HEK293 (cell line): ENCODE data around the gene RRBP1.

Experiments used
- CTCF ChIA-PET: fragments of 350-600 bp; formaldehyde crosslinking; extraction: SDS; loops from one replicate; lab custom pipeline; 2021; ENCODE audit warnings: antibody characterized with exemption; lab: Yijun Ruan, JAX
- POLR2A ChIA-PET: fragments of 300-600 bp; formaldehyde crosslinking; extraction: SDS; loops from one replicate; lab custom pipeline; 2020; ENCODE audit warnings: antibody characterized with exemption, inconsistent platforms; lab: Yijun Ruan, JAX
- H3K27ac ChIP-seq: fragments of 200-500 bp; sonication (Bioruptor generic); 2 replicates; pipeline ENCODE4 v1.5.1; 2014; ENCODE audit warnings: low read depth, low read length, control low read depth, inconsistent platforms; ENCODE audit errors: extremely low read depth
- H3K36me3 ChIP-seq, 2 experiments: fragments of 200-500 bp in 1 of 2; sonication (Bioruptor generic) in 1 of 2; 1 replicate in 1 of 2; 2 replicates in 1 of 2; pipeline ENCODE4 v1.5.1; 2014 to 2017; ENCODE audit warnings: inconsistent platforms in 2 of 2, low read length in 2 of 2; ENCODE audit not compliant: control insufficient read depth in 2 of 2, insufficient read depth in 1 of 2
- H3K4me1 ChIP-seq: fragments of 200-500 bp; sonication (Bioruptor generic); 2 replicates; pipeline ENCODE4 v1.5.1; 2014; ENCODE audit warnings: mild to moderate bottlenecking, low read length, inconsistent platforms; ENCODE audit not compliant: control insufficient read depth, insufficient read depth
- H3K4me3 ChIP-seq: 2 replicates; pipeline ENCODE4 v1.5.1; 2011; ENCODE audit warnings: low read depth, mild to moderate bottlenecking, control low read depth, low read length, moderate library complexity
- H3K9me3 ChIP-seq: fragments of 200-500 bp; sonication (Bioruptor generic); 2 replicates; pipeline ENCODE4 v1.5.1; 2014; ENCODE audit warnings: low read depth, low read length, inconsistent platforms; ENCODE audit not compliant: control insufficient read depth, insufficient read depth
- AEBP2 ChIP-seq: fragments of 450-650 bp; formaldehyde crosslinking; IDR thresholded peaks from 2 replicates; pipeline ENCODE4 v1.5.1; 2016; ENCODE audit warnings: missing biosample characterization, missing genetic modification characterization, borderline replicate concordance
- CTCF ChIP-seq: fragments of 450-650 bp; formaldehyde crosslinking; IDR thresholded peaks from 2 replicates; pipeline ENCODE4 v1.5.1; 2016; ENCODE audit warnings: missing biosample characterization, missing genetic modification characterization
- ELK4 ChIP-seq: IDR thresholded peaks from 2 replicates; pipeline ENCODE4 v1.6.1; 2011; ENCODE audit warnings: mild to moderate bottlenecking, low read depth, low read length, borderline replicate concordance
- KLF10 ChIP-seq: fragments of 450-650 bp; IDR thresholded peaks from 2 replicates; pipeline ENCODE4 v1.5.1; 2018; ENCODE audit warnings: missing biosample characterization, mild to moderate bottlenecking, missing genetic modification characterization
- SCRT1 ChIP-seq: fragments of 450-650 bp; formaldehyde crosslinking; IDR thresholded peaks from 2 replicates; pipeline ENCODE4 v1.5.1; 2016; ENCODE audit warnings: missing biosample characterization, missing genetic modification characterization, borderline replicate concordance
- SCRT2 ChIP-seq: fragments of 450-650 bp; formaldehyde crosslinking; IDR thresholded peaks from 2 replicates; pipeline ENCODE4 v1.5.1; 2016; ENCODE audit warnings: missing biosample characterization, missing genetic modification characterization
- TCF7L2 ChIP-seq: IDR thresholded peaks from 2 replicates; pipeline ENCODE4 v1.6.1; 2011; ENCODE audit warnings: low read depth, mild to moderate bottlenecking, inconsistent platforms, low read length, moderate library complexity, borderline replicate concordance
- ZBTB1 ChIP-seq: fragments of 450-650 bp; formaldehyde crosslinking; IDR thresholded peaks from 2 replicates; pipeline ENCODE4 v1.5.1; 2016; ENCODE audit warnings: missing biosample characterization, missing genetic modification characterization
- ZBTB20 ChIP-seq: fragments of 450-650 bp; formaldehyde crosslinking; IDR thresholded peaks from 2 replicates; pipeline ENCODE4 v1.5.1; 2016; ENCODE audit warnings: missing biosample characterization, missing genetic modification characterization
- ZBTB7A ChIP-seq: fragments of 450-650 bp; formaldehyde crosslinking; IDR thresholded peaks from 2 replicates; pipeline ENCODE4 v1.5.1; 2016; ENCODE audit warnings: low read depth, missing biosample characterization, missing genetic modification characterization
- ZNF10 ChIP-seq: fragments of 450-650 bp; formaldehyde crosslinking; IDR thresholded peaks from 2 replicates; pipeline ENCODE4 v1.5.1; 2017; ENCODE audit warnings: missing biosample characterization, missing genetic modification characterization
- ZNF121 ChIP-seq: fragments of 450-650 bp; formaldehyde crosslinking; IDR thresholded peaks from 2 replicates; pipeline ENCODE4 v1.5.1; 2016; ENCODE audit warnings: missing biosample characterization, missing genetic modification characterization
- ZNF146 ChIP-seq: fragments of 450-650 bp; formaldehyde crosslinking; IDR thresholded peaks from 2 replicates; pipeline ENCODE4 v1.5.1; 2016; ENCODE audit warnings: missing biosample characterization, missing genetic modification characterization
- ZNF155 ChIP-seq: fragments of 450-650 bp; formaldehyde crosslinking; IDR thresholded peaks from 2 replicates; pipeline ENCODE4 v1.5.1; 2016; ENCODE audit warnings: missing biosample characterization, missing genetic modification characterization
- ZNF175 ChIP-seq: fragments of 450-650 bp; formaldehyde crosslinking; IDR thresholded peaks from 2 replicates; pipeline ENCODE4 v1.5.1; 2016; ENCODE audit warnings: missing biosample characterization, missing genetic modification characterization
- ZNF211 ChIP-seq: fragments of 450-650 bp; formaldehyde crosslinking; IDR thresholded peaks from 2 replicates; pipeline ENCODE4 v1.5.1; 2016; ENCODE audit warnings: low read depth, missing biosample characterization, missing genetic modification characterization
- ZNF221 ChIP-seq: fragments of 450-650 bp; formaldehyde crosslinking; IDR thresholded peaks from 2 replicates; pipeline ENCODE4 v1.5.1; 2017; ENCODE audit warnings: missing biosample characterization, missing genetic modification characterization, borderline replicate concordance
- ZNF311 ChIP-seq: fragments of 450-650 bp; formaldehyde crosslinking; IDR thresholded peaks from 2 replicates; pipeline ENCODE4 v1.5.1; 2017; ENCODE audit warnings: missing biosample characterization, missing genetic modification characterization, borderline replicate concordance
- ZNF354C ChIP-seq: fragments of 450-650 bp; formaldehyde crosslinking; IDR thresholded peaks from 2 replicates; pipeline ENCODE4 v1.5.1; 2016; ENCODE audit warnings: missing biosample characterization, missing genetic modification characterization, low read depth, borderline replicate concordance
- ZNF555 ChIP-seq: fragments of 450-650 bp; formaldehyde crosslinking; conservative IDR thresholded peaks from 2 replicates; pipeline ENCODE4 v1.5.1; 2017; ENCODE audit warnings: missing biosample characterization, mild to moderate bottlenecking, missing genetic modification characterization, inconsistent platforms
- ZNF571 ChIP-seq: fragments of 450-650 bp; formaldehyde crosslinking; IDR thresholded peaks from 2 replicates; pipeline ENCODE4 v1.5.0; 2017; ENCODE audit warnings: missing biosample characterization, missing genetic modification characterization
- ZNF585B ChIP-seq: fragments of 450-650 bp; formaldehyde crosslinking; IDR thresholded peaks from 2 replicates; pipeline ENCODE4 v1.5.1; 2016; ENCODE audit warnings: missing biosample characterization, missing genetic modification characterization
- ZNF645 ChIP-seq: fragments of 450-650 bp; formaldehyde crosslinking; IDR thresholded peaks from 2 replicates; pipeline ENCODE4; 2016; ENCODE audit warnings: missing biosample characterization, missing genetic modification characterization
- ZNF747 ChIP-seq: fragments of 450-650 bp; formaldehyde crosslinking; IDR thresholded peaks from 2 replicates; pipeline ENCODE4 v1.5.1; 2016; ENCODE audit warnings: missing biosample characterization, missing genetic modification characterization
- ZSCAN23 ChIP-seq: fragments of 450-650 bp; formaldehyde crosslinking; IDR thresholded peaks from 2 replicates; pipeline ENCODE4 v1.5.1; 2016; ENCODE audit warnings: missing biosample characterization, missing genetic modification characterization
- ZSCAN30 ChIP-seq: fragments of 450-650 bp; IDR thresholded peaks from 2 replicates; pipeline ENCODE4 v1.5.1; 2018; ENCODE audit warnings: missing biosample characterization, mild to moderate bottlenecking, missing genetic modification characterization, moderate library complexity
- ZSCAN5A ChIP-seq: fragments of 450-650 bp; formaldehyde crosslinking; IDR thresholded peaks from 2 replicates; pipeline ENCODE4 v1.5.1; 2016; ENCODE audit warnings: missing biosample characterization, missing genetic modification characterization

The RRBP1 gene

GRCh38 chr20:17661121-17661744, 20.8 kb downstream of the RRBP1 start (continued):
- TF ChIP-seq ELK4 (no peak), ZNF747 (tag by site-specific recombination) (no peak), ZNF354C (tag by site-specific recombination) (no peak), CTCF (tag by site-specific recombination) (no peak), ZSCAN23 (tag by site-specific recombination) (no peak), ZNF146 (tag by site-specific recombination) (no peak), ZNF645 (tag by site-specific recombination) (no peak), ZBTB7A (tag by site-specific recombination) (no peak), ZBTB1 (tag by site-specific recombination) (no peak), SCRT1 (tag by site-specific recombination) (no peak)

- no peaks in the 10 kb centered on the region for H3K9me3 ChIP-seq
- TF ChIP-seq SCRT2 (no peak), ZNF155 (tag by site-specific recombination) (no peak), ZNF311 (tag by site-specific recombination) (no peak), ZNF175 (tag by site-specific recombination) (no peak), ZNF121 (no peak), ZNF555 (tag by site-specific recombination) (no peak), ZNF221 (tag by site-specific recombination) (no peak), ZNF211 (tag by site-specific recombination) (no peak), KLF10 (tag by site-specific recombination) (no peak), TCF7L2 (no peak), ZNF585B (tag by site-specific recombination) (no peak), ZSCAN30 (tag by site-specific recombination) (no peak), ZNF10 (tag by site-specific recombination) (no peak), AEBP2 (no peak), ZNF571 (tag by site-specific recombination) (no peak), ZNF146 (tag by site-specific recombination) (no peak), ZBTB20 (tag by site-specific recombination) (no peak), ZSCAN5A (tag by site-specific recombination) (no peak)
- ChIA-PET POLR2A (interaction anchor here (0.7 kb wide), 1 partner anchor 192 kb away, joined by 5 read pairs; no protein-coding TSS in a partner anchor), CTCF (no interaction called here)
- peaks cover 0 to 38% of the 10 kb centered on the region in 2 experiments; a peak in 2 of 3 replicates for H3K36me3 ChIP-seq
- no peak overlapping the region for H3K27ac ChIP-seq
- no peak overlapping the region for H3K4me3 ChIP-seq
- no peaks in the 10 kb centered on the region for H3K4me1 ChIP-seq
Observed at GRCh38 chr20:17660667-17661066, 21.4 kb downstream of the RRBP1 start.
